Right atrium auricular region (tissue), 2 donors: ENCODE measurements around the gene ASPHD2. TPM values are rescaled to one million over a fixed set of nuclear protein-coding genes. Genes with fewer than 3 reads are reported as not detected.
"Not testable (repeated sequence)": the region's sequence is repeated elsewhere in the genome, so short reads cannot be mapped to it uniquely, and the experiment has no call there.

Source experiments
- DNase-seq: peaks from one replicate; pipeline ENCODE4 v3.0.0-alpha.2; 2019; ENCODE audit warnings: low spot score
- H3K27ac ChIP-seq, 2 donors: fragments of 200-600 bp; sonication (generic); 1 replicate in 1 of 2; 2 replicates in 1 of 2; pipeline ENCODE4 v1.5.1; 2016 to 2019
- H3K27me3 ChIP-seq, 2 donors: fragments of 200-600 bp; sonication (generic); one replicate each; pipeline versions ENCODE4 v1.5.1 to v1.6.0; 2017 to 2019
- H3K36me3 ChIP-seq: fragments of 200-600 bp; sonication (generic); one replicate; pipeline ENCODE4 v1.5.1; 2016
- H3K4me1 ChIP-seq, 2 donors: fragments of 200-600 bp; sonication (generic); one replicate each; pipeline versions ENCODE4 v1.5.1 to v1.6.0; 2017 to 2019
- H3K4me3 ChIP-seq, 2 donors: fragments of 200-600 bp; sonication (generic); 1 replicate in 1 of 2; 2 replicates in 1 of 2; pipeline ENCODE4 v1.5.1; 2017 to 2019; ENCODE audit warnings: mild to moderate bottlenecking in 1 of 2, moderate library complexity in 1 of 2
- H3K9me3 ChIP-seq, 2 donors: fragments of 200-600 bp; sonication (generic); one replicate each; pipeline ENCODE4 v1.5.1; 2019
- total RNA-seq, 2 donors: library from RNA; depleted of rRNA; stranded (reverse); fragments of >200 nt; gene quantifications; one replicate each; pipeline ENCODE4 v1.1.0, GENCODE V29; 2016
- TF ChIP-seq, protein P1 (sequence below), 2 donors: fragments of 200-600 bp; sonication (generic); IDR thresholded peaks; one replicate each; pipeline ENCODE4 v1.5.1; 2019; ENCODE audit warnings: antibody characterized with exemption in 2 of 2

ASPHD2 gene
- total RNA-seq, 2 donors from 2014 or later, result 0.11 to 0.71 TPM

DNA sequence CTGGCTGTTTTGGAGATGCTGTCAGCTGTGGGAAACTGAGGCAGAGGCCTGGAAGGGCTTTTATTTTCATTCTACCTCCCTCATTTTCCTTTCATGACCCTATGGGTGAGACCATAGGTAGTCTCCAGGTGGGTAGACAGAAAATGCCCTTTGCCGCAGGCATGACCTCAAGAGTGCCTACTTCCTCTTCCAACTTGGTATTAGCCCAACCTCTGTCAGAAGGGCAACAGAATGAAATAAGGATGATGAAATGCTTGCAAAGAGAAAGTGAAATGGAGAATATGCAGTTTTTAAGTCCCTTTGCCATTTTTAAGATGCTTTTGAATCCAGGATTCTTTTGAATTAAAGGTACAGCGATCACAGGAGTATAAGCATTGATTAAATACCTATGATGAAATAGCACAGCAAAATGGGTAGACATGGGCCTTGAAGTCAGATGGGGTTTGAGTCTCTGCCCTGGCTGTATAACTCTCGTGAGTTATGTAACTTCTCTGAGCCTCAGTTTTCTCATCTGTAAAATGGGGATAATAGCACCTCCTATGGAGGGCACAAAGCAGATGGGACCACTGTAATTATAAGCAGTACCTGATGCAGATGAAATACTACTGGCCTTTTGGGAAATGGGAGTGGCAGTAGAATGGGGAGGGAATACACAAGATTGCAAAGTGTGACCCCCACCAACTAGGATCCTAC lies 3.7 kb downstream of the ASPHD2 start:
- Histone ChIP-seq H3K27me3 (no peaks in the 10 kb centered on the region), H3K36me3 (no peaks in the 10 kb centered on the region), H3K4me3 (no peak overlapping the region), H3K9me3 (no peaks in the 10 kb centered on the region), H3K27ac (no peak overlapping the region), H3K4me1 (peaks cover 0 to 13% of the 10 kb centered on the region in 2 donors)
- TF ChIP-seq, protein P1, sequence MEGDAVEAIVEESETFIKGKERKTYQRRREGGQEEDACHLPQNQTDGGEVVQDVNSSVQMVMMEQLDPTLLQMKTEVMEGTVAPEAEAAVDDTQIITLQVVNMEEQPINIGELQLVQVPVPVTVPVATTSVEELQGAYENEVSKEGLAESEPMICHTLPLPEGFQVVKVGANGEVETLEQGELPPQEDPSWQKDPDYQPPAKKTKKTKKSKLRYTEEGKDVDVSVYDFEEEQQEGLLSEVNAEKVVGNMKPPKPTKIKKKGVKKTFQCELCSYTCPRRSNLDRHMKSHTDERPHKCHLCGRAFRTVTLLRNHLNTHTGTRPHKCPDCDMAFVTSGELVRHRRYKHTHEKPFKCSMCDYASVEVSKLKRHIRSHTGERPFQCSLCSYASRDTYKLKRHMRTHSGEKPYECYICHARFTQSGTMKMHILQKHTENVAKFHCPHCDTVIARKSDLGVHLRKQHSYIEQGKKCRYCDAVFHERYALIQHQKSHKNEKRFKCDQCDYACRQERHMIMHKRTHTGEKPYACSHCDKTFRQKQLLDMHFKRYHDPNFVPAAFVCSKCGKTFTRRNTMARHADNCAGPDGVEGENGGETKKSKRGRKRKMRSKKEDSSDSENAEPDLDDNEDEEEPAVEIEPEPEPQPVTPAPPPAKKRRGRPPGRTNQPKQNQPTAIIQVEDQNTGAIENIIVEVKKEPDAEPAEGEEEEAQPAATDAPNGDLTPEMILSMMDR (IDR thresholded peaks at IDR 0.05), result no peak
- no peak for DNase-seq

DNA sequence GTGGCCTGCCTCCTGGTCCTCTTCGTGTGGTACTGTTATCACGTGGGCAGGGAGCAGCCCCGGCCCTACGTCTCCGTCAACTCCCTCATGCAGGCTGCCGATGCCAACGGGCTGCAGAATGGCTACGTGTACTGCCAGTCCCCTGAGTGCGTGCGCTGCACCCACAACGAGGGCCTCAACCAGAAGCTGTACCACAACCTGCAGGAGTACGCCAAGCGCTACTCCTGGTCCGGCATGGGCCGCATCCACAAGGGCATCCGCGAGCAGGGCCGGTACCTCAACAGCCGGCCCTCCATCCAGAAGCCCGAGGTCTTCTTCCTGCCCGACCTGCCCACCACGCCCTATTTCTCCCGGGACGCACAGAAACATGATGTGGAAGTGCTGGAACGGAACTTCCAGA lies 4.7 kb downstream of the ASPHD2 start:
- no peaks in the 10 kb centered on the region for H3K9me3 ChIP-seq
- peaks cover 0 to 7% of the 10 kb centered on the region in 2 donors for H3K4me1 ChIP-seq
- no peak for DNase-seq
- H3K36me3 ChIP-seq, result no peaks in the 10 kb centered on the region
- H3K27me3 ChIP-seq, result no peaks in the 10 kb centered on the region
- no peak overlapping the region for H3K27ac ChIP-seq
- TF ChIP-seq, protein P1 (IDR thresholded peaks at IDR 0.05), result no peak
- H3K4me3 ChIP-seq, result no peak overlapping the region

DNA sequence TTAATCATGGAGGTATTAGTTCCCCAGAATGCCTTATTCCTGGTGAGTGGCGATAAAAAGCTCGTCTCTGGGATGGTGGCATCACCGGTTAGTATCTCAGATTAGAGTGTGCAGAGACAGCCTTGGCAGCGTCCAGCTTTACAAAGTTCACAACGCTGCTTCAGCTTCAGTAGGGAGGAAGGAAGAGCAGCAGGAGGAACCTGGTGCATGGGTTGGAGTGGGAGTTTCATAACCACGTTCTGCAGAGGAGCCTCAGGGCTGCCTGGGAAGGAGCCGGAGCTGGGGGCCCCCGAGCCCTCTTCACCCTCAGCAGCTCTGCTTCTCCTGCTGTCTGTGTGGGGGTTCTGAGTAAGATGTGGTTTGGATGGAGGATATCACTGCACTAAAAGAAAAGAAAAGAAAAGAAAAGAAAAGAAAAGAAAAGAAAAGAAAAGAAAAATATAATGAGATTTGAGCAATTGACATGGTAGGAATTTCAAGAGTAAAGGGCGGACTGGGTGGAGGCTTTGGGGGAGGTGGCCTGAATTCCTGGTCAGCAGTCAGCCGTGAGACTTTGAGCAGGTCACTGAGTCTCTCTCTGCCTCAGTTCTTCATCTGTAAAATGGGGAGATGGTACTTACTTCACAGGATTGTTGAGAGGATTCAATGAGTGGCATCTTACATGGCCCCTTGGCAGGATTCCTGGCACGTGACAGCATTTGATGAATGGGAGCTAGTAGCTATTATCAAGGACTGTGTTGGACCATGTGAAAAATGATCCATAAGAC lies 6.5 kb downstream of the ASPHD2 start:
- Histone ChIP-seq H3K4me1 (no peaks in the 10 kb centered on the region), H3K27ac (no peak overlapping the region), H3K36me3 (no peaks in the 10 kb centered on the region), H3K4me3 (no peak overlapping the region), H3K9me3 (no peaks in the 10 kb centered on the region), H3K27me3 (no peaks in the 10 kb centered on the region)
- TF ChIP-seq, protein P1 (IDR thresholded peaks at IDR 0.05), result no peak
- DNase-seq, result no peak

DNA sequence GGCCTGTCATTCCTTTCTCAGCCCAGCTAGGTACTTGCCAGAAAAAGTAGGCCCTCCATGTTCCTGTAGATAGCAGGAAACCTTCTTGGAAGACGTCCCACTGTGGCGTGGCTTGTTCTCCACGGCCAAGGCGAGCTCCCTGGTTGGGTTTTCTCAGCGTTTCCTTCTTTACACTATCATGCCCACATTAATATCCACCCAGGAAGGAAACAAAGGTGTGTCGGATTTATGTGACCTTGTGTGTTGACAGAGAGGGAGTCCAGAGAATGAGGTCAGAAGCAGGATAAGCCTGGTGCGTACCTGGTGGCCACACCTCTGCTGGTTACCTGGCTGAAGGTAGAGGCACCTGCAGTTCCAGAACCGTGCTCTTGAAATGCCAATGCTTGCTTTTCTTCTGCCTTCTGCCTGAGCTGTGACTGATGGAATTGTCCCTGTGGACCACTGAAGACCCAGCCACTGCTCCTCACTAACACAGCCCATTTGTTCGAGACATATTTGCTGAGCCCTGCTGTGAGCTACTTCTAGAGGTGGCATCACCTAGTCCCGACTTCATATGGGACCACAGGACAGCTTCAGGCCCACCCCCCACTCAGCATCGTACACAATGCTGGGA lies 7.9 kb downstream of the ASPHD2 start:
- Histone ChIP-seq H3K9me3 (no peaks in the 10 kb centered on the region), H3K36me3 (no peaks in the 10 kb centered on the region), H3K27me3 (no peaks in the 10 kb centered on the region), H3K4me1 (no peaks in the 10 kb centered on the region), H3K4me3 (no peak overlapping the region), H3K27ac (no peak overlapping the region)
- TF ChIP-seq, protein P1 (IDR thresholded peaks at IDR 0.05), result no peak
- DNase-seq, result no peak

DNA sequence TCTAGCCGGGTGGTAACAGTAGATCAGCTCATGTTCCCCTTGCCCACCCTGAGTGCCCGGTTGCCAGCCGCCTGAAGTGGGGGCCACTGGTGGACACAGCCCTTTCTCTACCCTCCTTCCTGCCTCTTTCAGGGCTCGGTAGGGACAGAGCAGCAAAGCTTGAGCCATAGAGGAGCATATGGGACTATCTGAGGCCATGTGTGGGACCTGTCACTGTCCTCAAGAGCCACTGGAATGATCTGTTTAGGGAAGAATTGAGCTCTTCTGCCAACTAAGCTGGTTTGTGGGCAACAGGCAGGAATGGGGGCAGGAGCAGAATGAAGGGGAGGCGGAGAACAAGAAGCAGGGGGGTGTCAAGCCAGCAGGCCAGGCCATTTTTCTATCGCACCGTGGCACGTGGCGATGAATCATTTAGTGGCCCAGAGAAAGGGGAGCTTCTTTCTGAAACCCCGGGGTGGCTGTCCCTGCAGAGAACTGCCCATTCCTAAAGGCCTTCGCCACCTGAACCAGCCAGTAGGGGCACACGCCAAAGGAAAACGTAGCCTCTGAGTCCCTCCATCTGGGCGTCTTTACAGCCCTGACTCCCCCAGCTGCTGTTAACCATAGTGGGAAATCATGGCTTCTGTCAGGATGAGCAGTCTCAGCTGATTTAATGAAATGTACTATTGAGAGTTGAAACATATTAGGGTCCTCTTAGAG lies 8.8 kb downstream of the ASPHD2 start:
- H3K4me1 ChIP-seq, result no peaks in the 10 kb centered on the region
- H3K36me3 ChIP-seq, result no peaks in the 10 kb centered on the region
- no peak overlapping the region for H3K27ac ChIP-seq
- no peaks in the 10 kb centered on the region for H3K27me3 ChIP-seq
- H3K9me3 ChIP-seq, result no peaks in the 10 kb centered on the region
- TF ChIP-seq, protein P1 (IDR thresholded peaks at IDR 0.05), result no peak
- DNase-seq, result no peak
- no peak overlapping the region for H3K4me3 ChIP-seq

DNA sequence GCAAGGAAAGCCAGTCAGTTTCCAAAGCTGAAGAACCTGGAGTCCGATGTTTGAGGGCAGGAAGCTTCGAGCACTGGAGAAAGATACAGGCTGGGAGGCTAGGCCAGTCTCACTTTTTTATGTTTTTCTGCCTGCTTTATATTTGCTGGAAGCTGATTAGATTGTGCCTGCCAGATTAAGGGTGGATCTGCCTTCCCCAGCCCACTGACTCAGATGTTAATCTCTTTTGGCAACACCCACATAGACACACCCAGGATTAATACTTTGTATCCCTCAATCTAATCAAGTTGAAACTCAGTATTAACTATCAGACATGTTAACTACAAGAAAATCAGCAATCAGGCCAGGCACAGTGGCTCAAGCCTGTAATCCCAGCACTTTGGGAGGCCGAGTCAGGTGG lies 9.7 kb downstream of the ASPHD2 start:
- not testable (repeated sequence) for H3K27ac ChIP-seq, DNase-seq, H3K4me3 ChIP-seq, H3K4me1 ChIP-seq, H3K27me3 ChIP-seq, H3K36me3 ChIP-seq, H3K9me3 ChIP-seq
